GM12891 (cell line): ENCODE data around the gene VPS37C.

Source experiments
- DNase-seq: peaks from one replicate; pipeline ENCODE4 v3.0.0; 2011; ENCODE audit warnings: low spot score; ENCODE audit not compliant: insufficient read length
- FAIRE-seq: peaks from 2 replicates; lab custom pipeline; 2011; peaks lifted over from hg19 to GRCh38; lab: Jason Lieb, UNC
- PAX5 ChIP-seq: IDR thresholded peaks from 2 replicates; pipeline ENCODE4 v1.6.1; 2011; ENCODE audit warnings: low read length, moderate library complexity, mild to moderate bottlenecking; ENCODE audit not compliant: insufficient read depth, severe bottlenecking
- POLR2A ChIP-seq: IDR thresholded peaks from 2 replicates; pipeline ENCODE4 v1.6.1; 2011; ENCODE audit warnings: low read depth, low read length, control low read depth
- POLR2AphosphoS5 ChIP-seq: IDR thresholded peaks from 2 replicates; pipeline ENCODE4 v1.6.1; 2011; ENCODE audit warnings: low read depth, low read length, control low read depth
- POU2F2 ChIP-seq: IDR thresholded peaks from 2 replicates; pipeline ENCODE4 v1.6.1; 2011; ENCODE audit warnings: low read depth, mild to moderate bottlenecking, control low read depth, low read length, moderate library complexity
- SPI1 ChIP-seq: IDR thresholded peaks from 2 replicates; pipeline ENCODE4 v1.6.1; 2011; ENCODE audit warnings: low read depth, low read length, control low read depth
- TAF1 ChIP-seq: IDR thresholded peaks from 2 replicates; pipeline ENCODE4 v1.6.1; 2011; ENCODE audit warnings: low read depth, low read length, control low read depth

VPS37C gene

GRCh38 chr11:61153593-61154095 is 7.6 kb downstream of the VPS37C start:
- FAIRE-seq, result no peak
- no peak for DNase-seq
- TF ChIP-seq POU2F2 (no peak), TAF1 (no peak), PAX5 (no peak), POLR2AphosphoS5 (no peak), SPI1 (no peak)

- DNase-seq (no peak), FAIRE-seq (no peak)
- TF ChIP-seq POLR2AphosphoS5 (no peak), TAF1 (no peak), POU2F2 (no peak), SPI1 (no peak), PAX5 (no peak), POLR2A (no peak)
Measured at GRCh38 chr11:61152816-61153592, 8.2 kb downstream of the VPS37C start.

GRCh38 chr11:61151545-61152252 is 9.5 kb downstream of the VPS37C start:
- FAIRE-seq, result no peak
- no peak for DNase-seq
- TF ChIP-seq POLR2AphosphoS5, result no peak
- TF ChIP-seq POLR2A, result no peak
- TF ChIP-seq PAX5, result no peak
- TF ChIP-seq SPI1, result no peak
- TF ChIP-seq TAF1, result no peak
- TF ChIP-seq POU2F2, result no peak

DNA sequence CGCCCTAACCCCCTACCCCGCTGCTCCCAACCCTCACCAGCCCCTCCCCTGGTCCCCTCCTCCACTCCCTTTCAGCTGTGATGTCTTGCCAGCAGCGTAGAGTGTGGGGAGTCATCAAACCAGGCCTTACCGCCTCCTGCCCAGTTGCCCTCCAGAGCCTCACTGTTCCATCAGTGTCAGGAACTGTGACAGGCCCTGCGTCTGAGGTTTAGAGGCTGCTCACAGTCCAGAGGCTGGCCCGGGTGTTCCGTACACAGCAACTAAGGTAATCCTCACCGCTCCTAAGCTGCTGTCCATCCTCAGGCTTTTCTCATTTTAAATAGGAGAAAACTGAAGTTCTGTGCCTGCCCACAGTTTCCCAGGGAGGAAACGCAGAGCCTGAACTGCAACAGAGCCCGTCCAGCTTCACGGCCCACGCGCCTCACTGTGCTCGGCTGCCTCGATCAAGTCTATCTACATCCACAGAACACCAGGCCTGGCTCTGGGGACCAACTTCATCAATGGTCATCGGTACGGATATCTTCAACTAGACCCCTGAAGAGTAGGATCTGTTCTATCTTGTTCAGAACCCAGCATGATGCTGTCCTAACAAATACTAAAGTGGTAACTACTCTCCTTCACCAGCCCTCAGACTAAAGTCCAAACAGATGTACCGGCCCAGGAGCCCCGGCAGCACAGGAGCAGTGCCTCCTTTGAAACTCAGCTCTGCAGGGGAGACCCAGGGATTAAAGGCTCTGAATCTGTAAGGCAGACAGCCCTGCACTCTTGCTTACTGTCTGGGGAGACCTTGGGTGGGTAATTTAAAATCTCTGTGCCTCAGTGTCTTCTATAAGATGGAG is 10.3 kb downstream of the VPS37C start:
- DNase-seq (no peak), FAIRE-seq (no peak)
- TF ChIP-seq POLR2AphosphoS5 (no peak), POLR2A (no peak), PAX5 (no peak), SPI1 (no peak), TAF1 (no peak), POU2F2 (no peak)

DNA sequence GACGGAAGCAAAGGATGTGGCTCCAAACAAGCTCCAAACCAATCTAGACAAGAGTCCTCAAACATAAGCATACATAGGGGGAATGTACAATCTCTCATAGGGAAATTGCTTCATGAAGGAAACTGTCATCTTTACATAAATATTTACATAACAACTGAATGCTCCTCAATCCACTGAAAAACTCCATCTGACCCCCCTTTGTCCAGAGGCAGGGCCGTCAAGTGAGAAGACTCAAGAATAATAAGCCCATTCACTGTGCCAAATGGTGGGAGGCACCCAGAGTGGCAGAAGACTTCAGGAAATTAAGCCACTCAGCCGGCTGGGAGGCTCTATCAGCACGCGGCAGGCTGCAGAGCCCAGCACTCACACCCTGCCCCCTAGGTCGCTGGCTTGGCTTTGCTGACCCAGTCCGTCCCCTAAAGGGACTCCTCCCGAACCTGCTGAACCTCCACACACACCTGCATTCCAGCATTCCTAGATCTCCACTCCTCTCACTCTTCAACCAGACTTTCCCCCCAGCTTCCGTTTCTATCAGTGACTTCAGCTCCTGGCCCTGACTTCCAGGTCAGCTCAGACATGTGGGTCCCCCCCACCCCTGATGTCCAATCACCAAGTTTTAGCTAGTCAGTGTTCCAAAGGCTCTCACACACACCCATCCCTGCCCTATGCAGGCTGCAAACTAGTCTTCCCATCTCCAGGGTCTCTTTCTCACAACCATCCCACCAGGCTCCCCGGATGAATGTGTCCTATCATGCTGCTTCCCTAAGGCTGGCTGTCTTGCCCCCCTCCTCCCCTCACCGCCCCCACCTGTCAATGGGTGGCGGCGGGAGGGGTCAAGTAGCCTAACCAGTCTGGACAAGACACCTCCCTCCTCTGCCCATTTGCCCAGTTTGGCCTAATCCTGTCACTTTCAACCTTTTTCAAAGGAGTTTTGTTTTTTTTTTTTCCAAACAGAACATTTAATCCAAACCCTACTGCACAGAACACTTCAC is 11.3 kb downstream of the VPS37C start:
- FAIRE-seq (no peak), DNase-seq (no peak)
- TF ChIP-seq PAX5, result no peak
- TF ChIP-seq POLR2A, result no peak
- no peak for TF ChIP-seq SPI1

DNA sequence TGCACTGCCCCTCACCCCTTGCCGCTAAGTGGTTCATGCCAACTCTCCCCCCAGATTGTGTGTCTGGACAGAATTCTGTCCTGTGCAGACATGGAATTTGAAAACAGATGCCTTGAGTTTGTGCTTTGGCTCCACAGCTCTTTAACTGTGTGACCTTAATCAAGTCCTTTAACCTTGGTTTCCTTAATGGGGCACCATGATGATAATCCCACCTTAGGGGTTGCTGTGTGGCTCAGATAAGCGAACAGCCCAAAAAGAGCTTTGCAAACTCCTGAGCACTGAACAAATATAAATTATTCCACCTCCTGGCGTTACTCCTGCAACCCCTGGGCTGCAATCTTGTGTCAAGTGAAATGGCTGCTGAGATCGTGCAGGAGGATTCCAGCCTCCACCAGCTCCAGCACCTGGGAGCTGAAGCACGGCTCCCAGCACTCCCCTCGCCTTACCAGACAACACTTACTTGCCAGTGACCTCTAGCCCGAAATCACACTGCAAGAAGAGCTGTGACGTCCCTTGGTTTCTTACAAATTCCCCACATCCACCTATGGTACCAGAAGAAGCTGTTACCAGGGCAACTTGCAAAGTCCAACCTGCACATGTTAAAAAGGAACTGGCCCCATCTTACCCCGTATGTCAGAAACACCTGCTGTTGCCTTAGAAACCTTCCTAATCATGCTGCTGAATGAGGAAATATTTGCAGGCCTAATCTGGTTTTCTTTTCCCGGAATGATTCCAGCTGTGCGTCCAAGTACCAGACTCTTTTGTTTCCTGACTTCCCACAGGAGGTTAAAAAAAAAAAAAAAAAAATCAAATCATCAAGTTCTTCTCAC is 13.2 kb downstream of the VPS37C start:
- FAIRE-seq (no peak), DNase-seq (no peak)
- TF ChIP-seq POU2F2 (no peak), SPI1 (peak; percentile 33; the same call in 1 of the 2 replicates)

- DNase-seq (no peak), FAIRE-seq (no peak)
- TF ChIP-seq SPI1, result no peak
- no peak for TF ChIP-seq TAF1
- TF ChIP-seq POLR2A, result no peak
- no peak for TF ChIP-seq POU2F2
- no peak for TF ChIP-seq POLR2AphosphoS5
- TF ChIP-seq PAX5, result no peak
Measured at GRCh38 chr11:61147271-61147670, 14.0 kb downstream of the VPS37C start.

GRCh38 chr11:61146416-61146815 is 14.8 kb downstream of the VPS37C start:
- no peak for TF ChIP-seq POU2F2
- TF ChIP-seq TAF1, result no peak
- no peak for TF ChIP-seq PAX5
- no peak for TF ChIP-seq POLR2AphosphoS5
- no peak for DNase-seq
- FAIRE-seq, result no peak
